Loucy (cell line): Measurements from ENCODE around the gene PPID.

Experiments
- CTCF ChIP-seq: fragments of 200-600 bp; sonication (generic); conservative IDR thresholded peaks from 2 replicates; pipeline ENCODE4 v1.5.1; 2014; ENCODE audit warnings: mild to moderate bottlenecking, antibody characterized with exemption, low read length
- EZH2phosphoT487 ChIP-seq: fragments of 200-600 bp; IDR thresholded peaks from 2 replicates; pipeline ENCODE4 v1.6.1; 2018; ENCODE audit warnings: antibody characterized with exemption, mild to moderate bottlenecking, moderate library complexity, borderline replicate concordance

- no peak for TF ChIP-seq CTCF
- no peak for TF ChIP-seq EZH2phosphoT487
Measured at GRCh38 chr4:158669310-158669709, 53.9 kb downstream of the PPID start.
